Mesenchymal stem cell (in vitro differentiated cells and primary cell): ENCODE data around the gene TXNDC12.
"Not testable (repeated sequence)": the region's sequence is repeated elsewhere in the genome, so short reads cannot be mapped to it uniquely, and the experiment has no call there.

ENCODE experiments used
- DNase-seq: peaks from one replicate; pipeline ENCODE4 v3.0.0-alpha.2; 2013
- H2AFZ ChIP-seq: one replicate; pipeline ENCODE4 v1.6.1; 2013; ENCODE audit warnings: low read depth, mild to moderate bottlenecking, control low read depth, inconsistent platforms, low read length, moderate library complexity
- H2AK5ac ChIP-seq: 2 replicates; pipeline ENCODE4 v1.6.1; 2013; ENCODE audit warnings: low read length, moderate library complexity, mild to moderate bottlenecking, inconsistent platforms; ENCODE audit not compliant: severe bottlenecking
- H2BK120ac ChIP-seq: one replicate; pipeline ENCODE4 v1.6.1; 2013; ENCODE audit warnings: low read depth, mild to moderate bottlenecking, inconsistent platforms, low read length, moderate library complexity
- H2BK12ac ChIP-seq, 2 experiments: one replicate each; pipeline ENCODE4 v1.6.1; 2013; ENCODE audit warnings: inconsistent platforms in 2 of 2, low read length in 2 of 2, mild to moderate bottlenecking in 2 of 2, moderate library complexity in 2 of 2, control low read depth in 1 of 2
- H2BK15ac ChIP-seq: one replicate; pipeline ENCODE4 v1.6.1; 2013; ENCODE audit warnings: mild to moderate bottlenecking, low read depth, inconsistent platforms; ENCODE audit not compliant: poor library complexity, severe bottlenecking
- H2BK5ac ChIP-seq: 2 replicates; pipeline ENCODE4 v1.6.1; 2013; ENCODE audit warnings: low read depth, mild to moderate bottlenecking, low read length, control low read depth, inconsistent platforms; ENCODE audit not compliant: poor library complexity, severe bottlenecking
- H3K14ac ChIP-seq, 2 experiments: one replicate each; pipeline ENCODE4 v1.6.1; 2013; ENCODE audit warnings: inconsistent platforms in 2 of 2, low read length in 2 of 2, control low read depth in 1 of 2, mild to moderate bottlenecking in 1 of 2, moderate library complexity in 1 of 2
- H3K18ac ChIP-seq, 2 experiments: one replicate each; pipeline ENCODE4 v1.6.1; 2013; ENCODE audit warnings: inconsistent platforms in 2 of 2, low read length in 2 of 2, control low read depth in 1 of 2, low read depth in 1 of 2, mild to moderate bottlenecking in 1 of 2
- H3K23ac ChIP-seq, 2 experiments: one replicate each; pipeline ENCODE4 v1.6.1; 2013; ENCODE audit warnings: inconsistent platforms in 2 of 2, low read length in 2 of 2, mild to moderate bottlenecking in 2 of 2, moderate library complexity in 2 of 2, control low read depth in 1 of 2
- H3K27ac ChIP-seq: 2 replicates; pipeline ENCODE4 v1.5.1; 2013; ENCODE audit warnings: mild to moderate bottlenecking, moderate library complexity, low read length, control low read depth, inconsistent platforms; ENCODE audit not compliant: poor library complexity, severe bottlenecking
- H3K27me3 ChIP-seq, 2 experiments: 2 replicates each; pipeline versions ENCODE4 v1.6.1 to v1.7.0; 2013; ENCODE audit warnings: low read length in 2 of 2, mild to moderate bottlenecking in 2 of 2, moderate library complexity in 2 of 2, control low read depth in 1 of 2, inconsistent platforms in 1 of 2; ENCODE audit not compliant: control insufficient read depth in 1 of 2, insufficient read depth in 1 of 2
- H3K36me3 ChIP-seq, 2 experiments: 2 replicates each; pipeline versions ENCODE4 v1.6.1 to v1.7.0; 2013; ENCODE audit warnings: low read length in 2 of 2, control low read depth in 1 of 2, inconsistent platforms in 1 of 2, low read depth in 1 of 2, mild to moderate bottlenecking in 1 of 2; ENCODE audit not compliant: insufficient read depth in 2 of 2, control insufficient read depth in 1 of 2
- H3K4ac ChIP-seq, 2 experiments: one replicate each; pipeline ENCODE4 v1.6.1; 2013; ENCODE audit warnings: inconsistent platforms in 2 of 2, low read length in 2 of 2, mild to moderate bottlenecking in 2 of 2, moderate library complexity in 2 of 2, control low read depth in 1 of 2, low read depth in 1 of 2
- H3K4me1 ChIP-seq: 2 replicates; pipeline ENCODE4 v1.6.1; 2013; ENCODE audit warnings: low read depth, low read length, control low read depth; ENCODE audit not compliant: control insufficient read depth, insufficient read depth
- H3K4me2 ChIP-seq: 2 replicates; pipeline ENCODE4 v1.6.1; 2013; ENCODE audit warnings: low read length, mild to moderate bottlenecking, inconsistent platforms; ENCODE audit not compliant: poor library complexity, severe bottlenecking
- H3K4me3 ChIP-seq, 2 experiments: 2 replicates each; pipeline versions ENCODE4 v1.5.1 to v1.7.0; 2013; ENCODE audit warnings: low read length in 2 of 2, mild to moderate bottlenecking in 2 of 2, control low read depth in 1 of 2, low read depth in 1 of 2; ENCODE audit not compliant: insufficient read depth in 1 of 2
- H3K79me1 ChIP-seq: replicated peaks from 2 replicates; pipeline ENCODE4 v1.6.1; 2013; ENCODE audit warnings: mild to moderate bottlenecking, control low read depth, low read length, inconsistent platforms; ENCODE audit not compliant: poor library complexity, severe bottlenecking
- H3K9ac ChIP-seq: 2 replicates; pipeline ENCODE4 v1.7.0; 2013; ENCODE audit warnings: mild to moderate bottlenecking, low read length, moderate library complexity
- H3K9me3 ChIP-seq: 2 replicates; pipeline ENCODE4 v1.7.0; 2013; ENCODE audit warnings: mild to moderate bottlenecking, low read length; ENCODE audit not compliant: control insufficient read depth
- H4K8ac ChIP-seq: one replicate; pipeline ENCODE4 v1.6.1; 2013; ENCODE audit warnings: inconsistent platforms, mild to moderate bottlenecking, low read length, moderate library complexity
- H4K91ac ChIP-seq: one replicate; pipeline ENCODE4 v1.6.1; 2013; ENCODE audit warnings: mild to moderate bottlenecking, low read length, inconsistent platforms
- WGBS: methylation state at CpG from one replicate; pipeline ENCODE4 v1.1.7; 2013; ENCODE audit warnings: mixed read lengths; 5-methylcytosine and 5-hydroxymethylcytosine counted together

Gene TXNDC12

DNA sequence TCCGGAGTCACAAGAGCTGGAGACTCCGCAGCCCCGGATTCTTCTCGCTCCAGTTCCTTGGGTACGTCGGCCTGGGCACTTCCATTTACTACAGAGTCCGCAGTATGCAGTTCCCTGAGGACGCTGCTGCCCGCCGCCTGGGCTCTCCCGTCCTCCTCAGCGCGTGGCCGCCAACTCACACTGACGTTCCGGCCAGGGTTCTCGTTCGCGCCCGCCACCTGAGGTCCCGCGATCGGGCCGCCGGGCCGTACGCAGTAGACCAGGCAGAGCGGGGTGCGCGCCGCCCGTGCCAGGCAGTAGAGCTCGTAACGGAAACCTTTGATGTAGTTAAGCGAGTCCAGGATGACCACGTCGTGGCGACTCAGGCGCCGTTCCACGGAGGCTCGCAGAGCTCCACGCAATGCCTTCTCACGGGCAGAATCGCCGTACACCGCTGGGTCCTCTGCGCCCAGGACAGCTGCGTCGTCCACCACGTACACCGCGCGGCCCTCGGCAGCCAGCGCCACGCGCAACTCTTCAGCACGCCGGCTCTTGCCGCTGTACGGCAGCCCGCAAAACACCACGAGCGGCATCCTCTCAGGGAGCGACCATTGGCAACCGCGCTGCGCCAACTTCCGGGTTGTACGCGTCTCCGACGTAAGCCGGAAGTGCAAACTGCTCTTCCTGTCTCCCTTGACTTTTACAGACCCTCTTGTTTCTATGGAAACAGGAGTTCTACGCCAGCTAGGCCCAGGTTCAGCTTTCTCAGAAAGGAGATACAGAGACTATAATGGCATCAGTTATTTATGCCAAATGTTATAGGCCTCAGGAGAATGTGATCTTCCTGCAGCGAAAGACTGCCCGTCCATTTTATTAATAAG is 21.6 kb downstream of the TXNDC12 start, which contains the start of gene KTI12:
Gene KTI12, minus strand, starts transcription at position 621 of the 860 bp plus-strand sequence. Its CDS starts 49 bp downstream, at position 572.
- Histone ChIP-seq H3K27me3 (no peaks in the 10 kb centered on the region), H3K4me3 (peak within 1 kb of the TSS; percentile 91 to 97), H3K36me3 (peaks cover 3 to 40% of the 10 kb centered on the region in 2 experiments), H2AK5ac (no peak within 1 kb of the TSS), H3K27ac (peak within 1 kb of the TSS; percentile 75), H3K4me1 (peaks cover 6% of the 10 kb centered on the region), H3K23ac (peak within 1 kb of the TSS in 1 of 2 experiments; percentile 84), H2BK120ac (no peak within 1 kb of the TSS), H2BK15ac (no peak within 1 kb of the TSS), H3K9ac (peak within 1 kb of the TSS; percentile 97), H3K14ac (peak within 1 kb of the TSS in 1 of 2 experiments; percentile 97), H2AFZ (peak within 1 kb of the TSS; percentile 98), H3K9me3 (no peaks in the 10 kb centered on the region), H4K8ac (peak within 1 kb of the TSS; percentile 95), H3K18ac (peak within 1 kb of the TSS; percentile 91 to 97), H3K4me2 (peak within 1 kb of the TSS; percentile 91), H3K4ac (peak within 1 kb of the TSS; percentile 19 to 93), H2BK12ac (peak within 1 kb of the TSS in 1 of 2 experiments; percentile 61), H2BK5ac (peak within 1 kb of the TSS; percentile 66), H4K91ac (peak within 1 kb of the TSS; percentile 65), H3K79me1 (peaks cover 9% of the 10 kb centered on the region)
- peak; percentile 94 for DNase-seq
- WGBS, result under 1% methylated on average over 75 of the region's 78 CpGs

DNA sequence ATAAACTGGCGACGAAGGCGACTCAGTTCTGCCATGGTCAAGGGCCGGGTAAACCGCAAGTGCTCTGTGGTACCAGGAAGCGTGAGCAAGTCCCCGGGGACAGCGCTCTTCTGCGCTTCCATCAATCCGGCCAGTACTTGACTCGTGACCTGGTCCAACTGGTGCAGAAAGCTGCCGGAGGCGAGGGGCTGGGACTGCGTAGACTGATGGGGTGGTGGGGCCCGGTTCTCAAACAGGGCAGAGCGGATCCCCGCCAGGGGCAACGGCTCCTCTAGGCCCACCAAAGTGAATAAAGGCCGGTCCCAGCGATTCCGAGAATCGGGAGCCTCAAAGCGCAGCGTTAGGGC is 22.2 kb downstream of the TXNDC12 start:
- peak overlapping the region; percentile 91 for H3K4me2 ChIP-seq
- H3K4me3 ChIP-seq, result peak overlapping the region; percentile 91 to 97
- H3K18ac ChIP-seq, result no peak overlapping the region
- no peak overlapping the region for H4K91ac ChIP-seq
- H3K79me1 ChIP-seq, result peaks cover 12% of the 10 kb centered on the region
- H3K27ac ChIP-seq, result peak overlapping the region; percentile 75
- no peak overlapping the region for H2BK15ac ChIP-seq
- WGBS, result 8% methylated on average over 24 of the region's 24 CpGs
- H3K9ac ChIP-seq, result peak overlapping the region; percentile 97
- H2AFZ ChIP-seq, result no peak overlapping the region
- H3K23ac ChIP-seq, result no peak overlapping the region
- DNase-seq, result peak; percentile 92
- no peaks in the 10 kb centered on the region for H3K9me3 ChIP-seq
- peaks cover 0 to 41% of the 10 kb centered on the region in 2 experiments for H3K36me3 ChIP-seq
- H2AK5ac ChIP-seq, result no peak overlapping the region
- H3K4me1 ChIP-seq, result peaks cover 6% of the 10 kb centered on the region
- no peak overlapping the region for H3K14ac ChIP-seq
- H3K4ac ChIP-seq, result no peak overlapping the region
- no peak overlapping the region for H2BK12ac ChIP-seq
- no peak overlapping the region for H2BK120ac ChIP-seq
- no peak overlapping the region for H2BK5ac ChIP-seq
- no peak overlapping the region for H4K8ac ChIP-seq
- H3K27me3 ChIP-seq, result no peaks in the 10 kb centered on the region

DNA sequence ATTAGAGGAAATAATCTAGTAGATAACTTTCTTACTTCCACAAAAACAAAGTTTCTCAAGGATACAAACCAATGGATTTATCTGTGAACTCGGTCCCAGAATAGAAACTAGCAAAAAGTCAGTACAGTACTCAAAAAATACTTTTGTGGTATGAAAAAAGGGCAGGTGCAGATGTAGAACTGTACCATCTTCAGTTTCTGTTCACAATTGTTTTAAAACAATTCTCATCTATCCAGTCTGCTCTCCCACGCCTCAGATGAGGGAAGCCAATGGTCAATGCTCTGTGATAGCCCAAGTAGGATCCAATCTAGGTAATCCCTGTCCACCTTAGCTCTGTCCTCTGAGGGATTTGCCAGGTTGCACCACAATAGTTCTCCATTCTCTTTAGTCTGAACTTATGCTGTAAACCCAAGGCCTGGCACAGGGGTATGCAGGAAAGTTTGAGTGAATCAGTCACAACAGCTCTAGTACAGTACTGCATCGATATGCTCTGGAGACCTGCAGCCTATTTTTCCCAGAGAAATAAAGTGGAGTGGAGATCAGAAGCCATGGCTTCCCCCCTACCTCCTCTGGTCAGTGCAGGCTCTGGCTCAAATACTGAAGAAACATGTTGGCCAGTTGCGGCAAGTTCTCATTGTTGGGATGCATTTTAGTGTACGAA is 22.7 kb downstream of the TXNDC12 start:
- no peak overlapping the region for H2AFZ ChIP-seq
- H3K27ac ChIP-seq, result peak overlapping the region; percentile 75
- H2BK5ac ChIP-seq, result no peak overlapping the region
- H3K18ac ChIP-seq, result no peak overlapping the region
- no peak overlapping the region for H4K8ac ChIP-seq
- peaks cover 12% of the 10 kb centered on the region for H3K79me1 ChIP-seq
- peak overlapping the region; percentile 91 to 97 for H3K4me3 ChIP-seq
- no peak overlapping the region for H4K91ac ChIP-seq
- peaks cover 0 to 39% of the 10 kb centered on the region in 2 experiments for H3K36me3 ChIP-seq
- peaks cover 6% of the 10 kb centered on the region for H3K4me1 ChIP-seq
- H3K9me3 ChIP-seq, result no peaks in the 10 kb centered on the region
- no peaks in the 10 kb centered on the region for H3K27me3 ChIP-seq
- WGBS, result 68% methylated on average over 4 of the region's 5 CpGs
- H3K14ac ChIP-seq, result peak overlapping the region in 1 of 2 experiments; percentile 26
- H3K9ac ChIP-seq, result peak overlapping the region; percentile 97
- H2BK120ac ChIP-seq, result no peak overlapping the region
- DNase-seq, result no peak
- H3K4me2 ChIP-seq, result peak overlapping the region; percentile 91
- no peak overlapping the region for H2BK12ac ChIP-seq
- H2AK5ac ChIP-seq, result no peak overlapping the region
- H3K23ac ChIP-seq, result no peak overlapping the region
- H3K4ac ChIP-seq, result no peak overlapping the region
- H2BK15ac ChIP-seq, result no peak overlapping the region

DNA sequence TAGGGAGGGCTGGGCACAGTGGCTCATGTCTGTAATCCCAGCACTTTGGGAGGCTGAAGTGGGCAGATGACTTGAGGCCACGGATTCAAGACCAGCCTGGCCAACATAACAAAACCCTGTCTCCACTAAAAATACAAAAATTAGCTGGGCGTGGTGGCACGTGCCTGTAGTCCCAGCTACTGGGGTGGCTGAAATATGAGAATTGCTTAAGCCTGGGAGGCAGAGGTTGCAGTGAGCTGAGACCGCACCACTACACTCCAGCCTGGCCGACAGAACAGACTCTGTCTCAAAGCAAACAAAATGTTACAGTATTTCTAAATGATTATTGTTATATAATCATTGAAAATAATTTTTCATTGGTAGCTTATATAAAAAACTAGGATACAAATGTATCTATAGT is 26.2 kb downstream of the TXNDC12 start:
- H3K27me3 ChIP-seq, result not testable (repeated sequence)

More for the DNA sequence above, 26.2 kb downstream of the TXNDC12 start:
- not testable (repeated sequence) for H3K14ac ChIP-seq, H2BK120ac ChIP-seq, H4K8ac ChIP-seq, H2AFZ ChIP-seq, H3K27ac ChIP-seq, H3K4me2 ChIP-seq, H3K79me1 ChIP-seq, H2BK12ac ChIP-seq, H2AK5ac ChIP-seq, H3K18ac ChIP-seq, H4K91ac ChIP-seq, DNase-seq, H3K23ac ChIP-seq, H3K4me3 ChIP-seq, H3K9me3 ChIP-seq, H3K4me1 ChIP-seq, H3K4ac ChIP-seq, H2BK5ac ChIP-seq, H2BK15ac ChIP-seq, H3K9ac ChIP-seq
- 100% methylated on average over 1 of the region's 5 CpGs for WGBS
- H3K36me3 ChIP-seq, result peaks cover 3 to 43% of the 10 kb centered on the region in 2 experiments
